PC-9 (cell line): Measurements from ENCODE around the gene GIGYF1.

Experiments
- CTCF ChIP-seq: fragments of 200-600 bp; sonication (generic); conservative IDR thresholded peaks from 2 replicates; pipeline ENCODE4 v1.6.1; 2017; ENCODE audit warnings: mixed run types, antibody characterized with exemption, mild to moderate bottlenecking, moderate library complexity
- EZH2 ChIP-seq: fragments of 200-600 bp; sonication (generic); IDR thresholded peaks from 2 replicates; pipeline ENCODE4 v1.8.0; 2017; ENCODE audit warnings: antibody characterized with exemption, low read depth

GRCh38 chr7:100680576-100681271 is 13.3 kb downstream of the GIGYF1 start:
- TF ChIP-seq CTCF = no peak
- no peak for TF ChIP-seq EZH2
